Stimulated activated naive CD8-positive, alpha-beta T cell treated with anti-CD3 and anti-CD28 coated beads, Interleukin-15, amount 100 ng/mL, for 72 hours (primary cell): ENCODE data around the gene MPC1.
A peak's percentile ranks its signal among the peaks of the same experiment; 100 is the strongest.

Experiments used
- ATAC-seq: fragments of 150-1000 bp; cut with Tn5 transposase; 2 replicates; pipeline ENCODE4 v1.10.0; 2021; ENCODE audit warnings: mild to moderate bottlenecking, moderate library complexity
- DNase-seq, 2 donors: peaks; one replicate each; pipeline ENCODE4 v3.0.0; 2021 to 2022
- H3K27ac Mint-ChIP-seq, 2 donors: one replicate each; pipeline ENCODE4 v1.8.0; 2022; ENCODE audit warnings: mild to moderate bottlenecking in 2 of 2, mixed read lengths in 2 of 2, moderate library complexity in 2 of 2
- H3K27me3 Mint-ChIP-seq: one replicate; pipeline ENCODE4 v1.8.0; 2022; ENCODE audit warnings: mixed read lengths
- H3K4me1 Mint-ChIP-seq: one replicate; pipeline ENCODE4 v1.8.0; 2022; ENCODE audit warnings: mild to moderate bottlenecking, mixed read lengths
- H3K4me3 Mint-ChIP-seq, 2 donors: one replicate each; pipeline ENCODE4 v1.8.0; 2022; ENCODE audit warnings: mild to moderate bottlenecking in 2 of 2, mixed read lengths in 2 of 2, moderate library complexity in 1 of 2
- H3K9me3 Mint-ChIP-seq, 2 donors: one replicate each; pipeline ENCODE4 v1.8.0; 2022; ENCODE audit warnings: mixed read lengths in 2 of 2

MPC1 gene

GRCh38 chr6:166333172-166333995 lies 49.4 kb downstream of the MPC1 start:
- peak overlapping the region; percentile 4 to 71 for H3K27ac Mint-ChIP-seq
- peaks cover 47% of the 10 kb centered on the region for H3K4me1 Mint-ChIP-seq
- no peaks in the 10 kb centered on the region for H3K9me3 Mint-ChIP-seq
- no peaks in the 10 kb centered on the region for H3K27me3 Mint-ChIP-seq
- ATAC-seq (peak; percentile 97), DNase-seq (peak; percentile 17 to 60)
- H3K4me3 Mint-ChIP-seq, result peak overlapping the region; percentile 66 to 83

- DNase-seq, result no peak
- Mint-ChIP-seq H3K9me3 (no peaks in the 10 kb centered on the region), H3K27me3 (no peaks in the 10 kb centered on the region), H3K4me3 (no peak overlapping the region), H3K27ac (no peak overlapping the region), H3K4me1 (peaks cover 46% of the 10 kb centered on the region)
- ATAC-seq, result no peak
Observed at GRCh38 chr6:166331503-166332415, 51.0 kb downstream of the MPC1 start.

GRCh38 chr6:166330612-166331011 lies 52.1 kb downstream of the MPC1 start:
- DNase-seq, result no peak
- Mint-ChIP-seq H3K27me3 (no peaks in the 10 kb centered on the region), H3K27ac (no peak overlapping the region), H3K9me3 (no peaks in the 10 kb centered on the region), H3K4me1 (peaks cover 42% of the 10 kb centered on the region), H3K4me3 (no peak overlapping the region)
- no peak for ATAC-seq

GRCh38 chr6:166325383-166326042 lies 57.2 kb downstream of the MPC1 start:
- Mint-ChIP-seq H3K4me1 (peaks cover 9% of the 10 kb centered on the region), H3K27me3 (no peaks in the 10 kb centered on the region), H3K9me3 (no peaks in the 10 kb centered on the region), H3K27ac (no peak overlapping the region), H3K4me3 (no peak overlapping the region)
- ATAC-seq, result no peak
- no peak for DNase-seq

GRCh38 chr6:166323395-166323794 lies 59.3 kb downstream of the MPC1 start:
- Mint-ChIP-seq H3K9me3 (no peaks in the 10 kb centered on the region), H3K27ac (no peak overlapping the region), H3K27me3 (no peaks in the 10 kb centered on the region), H3K4me1 (peaks cover 4% of the 10 kb centered on the region), H3K4me3 (no peak overlapping the region)
- ATAC-seq (no peak), DNase-seq (no peak)

GRCh38 chr6:166318649-166319600 lies 63.8 kb downstream of the MPC1 start:
- Mint-ChIP-seq H3K9me3 (no peaks in the 10 kb centered on the region), H3K4me1 (no peaks in the 10 kb centered on the region), H3K4me3 (no peak overlapping the region), H3K27ac (peak overlapping the region in 1 of 2 donors; percentile 5), H3K27me3 (no peaks in the 10 kb centered on the region)
- no peak for DNase-seq
- ATAC-seq, result no peak

- no peak overlapping the region for H3K27ac Mint-ChIP-seq
- ATAC-seq, result no peak
- H3K27me3 Mint-ChIP-seq, result no peaks in the 10 kb centered on the region
- no peak for DNase-seq
- no peak overlapping the region for H3K4me3 Mint-ChIP-seq
- no peaks in the 10 kb centered on the region for H3K4me1 Mint-ChIP-seq
- no peaks in the 10 kb centered on the region for H3K9me3 Mint-ChIP-seq
Observed at GRCh38 chr6:166318227-166318626, 64.5 kb downstream of the MPC1 start.

GRCh38 chr6:166317261-166318212 lies 65.2 kb downstream of the MPC1 start:
- Mint-ChIP-seq H3K9me3 (no peaks in the 10 kb centered on the region), H3K27me3 (no peaks in the 10 kb centered on the region), H3K4me3 (no peak overlapping the region), H3K4me1 (no peaks in the 10 kb centered on the region), H3K27ac (peak overlapping the region in 1 of 2 donors; percentile 61)
- no peak for DNase-seq
- ATAC-seq, result peak; percentile 46

GRCh38 chr6:166315436-166315835 lies 67.3 kb downstream of the MPC1 start:
- no peak overlapping the region for H3K27ac Mint-ChIP-seq
- peaks cover 5% of the 10 kb centered on the region for H3K27me3 Mint-ChIP-seq
- no peaks in the 10 kb centered on the region for H3K9me3 Mint-ChIP-seq
- ATAC-seq (no peak), DNase-seq (no peak)
- no peaks in the 10 kb centered on the region for H3K4me1 Mint-ChIP-seq
- H3K4me3 Mint-ChIP-seq, result no peak overlapping the region
